ENCODE data around the gene HOXB2.

Gene HOXB2

GRCh38 chr17:48588528-48588927, 43.6 kb upstream of the HOXB2 start:
- peak overlapping the region; percentile 89 for H3K4me3 ChIP-seq (ENCODE audit: low read length, poor library complexity, severe bottlenecking)
- H3F3A ChIP-seq (ENCODE audit: low read depth): peaks cover 3% of the 10 kb centered on the region; the same call in 1 of the 2 replicates
- no peak overlapping the region for H2AFZ ChIP-seq (ENCODE audit: low read length)
- peaks cover 94% of the 10 kb centered on the region for H4K20me1 ChIP-seq (ENCODE audit: insufficient read depth, low read length, poor library complexity, severe bottlenecking)
- peaks cover 41% of the 10 kb centered on the region for H3K27me3 ChIP-seq (ENCODE audit: insufficient read depth, low read length, poor library complexity, severe bottlenecking)
- peaks cover 49% of the 10 kb centered on the region for H3K4me1 ChIP-seq (ENCODE audit: insufficient read depth, low read length, poor library complexity, severe bottlenecking)
- TF ChIP-seq, protein P1, sequence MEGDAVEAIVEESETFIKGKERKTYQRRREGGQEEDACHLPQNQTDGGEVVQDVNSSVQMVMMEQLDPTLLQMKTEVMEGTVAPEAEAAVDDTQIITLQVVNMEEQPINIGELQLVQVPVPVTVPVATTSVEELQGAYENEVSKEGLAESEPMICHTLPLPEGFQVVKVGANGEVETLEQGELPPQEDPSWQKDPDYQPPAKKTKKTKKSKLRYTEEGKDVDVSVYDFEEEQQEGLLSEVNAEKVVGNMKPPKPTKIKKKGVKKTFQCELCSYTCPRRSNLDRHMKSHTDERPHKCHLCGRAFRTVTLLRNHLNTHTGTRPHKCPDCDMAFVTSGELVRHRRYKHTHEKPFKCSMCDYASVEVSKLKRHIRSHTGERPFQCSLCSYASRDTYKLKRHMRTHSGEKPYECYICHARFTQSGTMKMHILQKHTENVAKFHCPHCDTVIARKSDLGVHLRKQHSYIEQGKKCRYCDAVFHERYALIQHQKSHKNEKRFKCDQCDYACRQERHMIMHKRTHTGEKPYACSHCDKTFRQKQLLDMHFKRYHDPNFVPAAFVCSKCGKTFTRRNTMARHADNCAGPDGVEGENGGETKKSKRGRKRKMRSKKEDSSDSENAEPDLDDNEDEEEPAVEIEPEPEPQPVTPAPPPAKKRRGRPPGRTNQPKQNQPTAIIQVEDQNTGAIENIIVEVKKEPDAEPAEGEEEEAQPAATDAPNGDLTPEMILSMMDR (conservative IDR thresholded peaks at IDR 0.05; ENCODE audit: low read length): no peak
- TF ChIP-seq EZH2phosphoT487 (IDR thresholded peaks at IDR 0.05; ENCODE audit: borderline replicate concordance): no peak
- H3K9me2 ChIP-seq (replicated peaks; ENCODE audit: low read depth, low read length): no peaks in the 10 kb centered on the region
- no peaks in the 10 kb centered on the region for H3K9me3 ChIP-seq (ENCODE audit: insufficient read depth, low read depth, low read length)
- H3K79me2 ChIP-seq (ENCODE audit: insufficient read depth, low read length): peaks cover 100% of the 10 kb centered on the region
- peak overlapping the region; percentile 100 for H3K9ac ChIP-seq (ENCODE audit: low read depth, low read length, poor library complexity, severe bottlenecking)
- peaks cover 30% of the 10 kb centered on the region for H3K36me3 ChIP-seq (ENCODE audit: insufficient read depth, low read length)
- H3K4me2 ChIP-seq (ENCODE audit: low read depth, low read length, poor library complexity, severe bottlenecking): peak overlapping the region; percentile 98

DNA sequence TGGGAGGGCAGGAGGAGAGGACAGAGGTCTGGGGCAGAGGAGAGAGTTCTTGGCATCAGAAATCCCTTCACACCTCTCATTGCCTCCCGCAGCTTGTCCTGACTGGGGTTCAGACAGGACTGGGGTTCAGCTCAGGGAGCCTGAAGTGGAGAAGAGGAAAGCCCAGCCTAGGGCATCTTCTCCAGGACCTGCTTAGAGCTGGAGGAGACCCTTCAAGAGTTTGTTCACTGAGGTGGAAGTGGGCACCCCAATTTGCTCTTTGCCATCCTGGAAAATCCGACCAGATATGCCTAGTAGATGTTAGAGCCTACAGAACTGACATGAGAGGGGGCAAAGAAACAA, 43.1 kb upstream of the HOXB2 start:
- TF ChIP-seq, protein P1 (conservative IDR thresholded peaks at IDR 0.05; ENCODE audit: low read length): no peak
- TF ChIP-seq EZH2phosphoT487 (IDR thresholded peaks at IDR 0.05; ENCODE audit: borderline replicate concordance): no peak
- H3K79me2 ChIP-seq (ENCODE audit: insufficient read depth, low read length): peaks cover 100% of the 10 kb centered on the region
- H3K9me3 ChIP-seq (ENCODE audit: insufficient read depth, low read depth, low read length): no peaks in the 10 kb centered on the region
- H3K36me3 ChIP-seq (ENCODE audit: insufficient read depth, low read length): peaks cover 35% of the 10 kb centered on the region
- peak overlapping the region; percentile 89 for H3K4me3 ChIP-seq (ENCODE audit: low read length, poor library complexity, severe bottlenecking)
- H4K20me1 ChIP-seq (ENCODE audit: insufficient read depth, low read length, poor library complexity, severe bottlenecking): peaks cover 94% of the 10 kb centered on the region
- H3K9me2 ChIP-seq (replicated peaks; ENCODE audit: low read depth, low read length): no peaks in the 10 kb centered on the region
- H3F3A ChIP-seq (ENCODE audit: low read depth): no peaks in the 10 kb centered on the region
- peak overlapping the region; percentile 100 for H3K9ac ChIP-seq (ENCODE audit: low read depth, low read length, poor library complexity, severe bottlenecking)
- H3K4me1 ChIP-seq (ENCODE audit: insufficient read depth, low read length, poor library complexity, severe bottlenecking): peaks cover 54% of the 10 kb centered on the region
- H2AFZ ChIP-seq (ENCODE audit: low read length): no peak overlapping the region
- peaks cover 43% of the 10 kb centered on the region for H3K27me3 ChIP-seq (ENCODE audit: insufficient read depth, low read length, poor library complexity, severe bottlenecking)
- peak overlapping the region; percentile 98 for H3K4me2 ChIP-seq (ENCODE audit: low read depth, low read length, poor library complexity, severe bottlenecking)

- TF ChIP-seq, protein P1 (conservative IDR thresholded peaks at IDR 0.05; ENCODE audit: low read length): no peak
- TF ChIP-seq EZH2phosphoT487 (IDR thresholded peaks at IDR 0.05; ENCODE audit: borderline replicate concordance): no peak
- Histone ChIP-seq H3K79me2 (ENCODE audit: insufficient read depth, low read length) (peaks cover 100% of the 10 kb centered on the region), H2AFZ (ENCODE audit: low read length) (no peak overlapping the region), H3K4me1 (ENCODE audit: insufficient read depth, low read length, poor library complexity, severe bottlenecking) (peaks cover 56% of the 10 kb centered on the region), H4K20me1 (ENCODE audit: insufficient read depth, low read length, poor library complexity, severe bottlenecking) (peaks cover 94% of the 10 kb centered on the region), H3F3A (ENCODE audit: low read depth) (no peaks in the 10 kb centered on the region), H3K4me3 (ENCODE audit: low read length, poor library complexity, severe bottlenecking) (peak overlapping the region; percentile 89), H3K36me3 (ENCODE audit: insufficient read depth, low read length) (peaks cover 39% of the 10 kb centered on the region), H3K4me2 (ENCODE audit: low read depth, low read length, poor library complexity, severe bottlenecking) (peak overlapping the region; percentile 98), H3K9me2 (replicated peaks; ENCODE audit: low read depth, low read length) (no peaks in the 10 kb centered on the region), H3K9me3 (ENCODE audit: insufficient read depth, low read depth, low read length) (no peaks in the 10 kb centered on the region), H3K27me3 (ENCODE audit: insufficient read depth, low read length, poor library complexity, severe bottlenecking) (peaks cover 43% of the 10 kb centered on the region), H3K9ac (ENCODE audit: low read depth, low read length, poor library complexity, severe bottlenecking) (peak overlapping the region; percentile 100)
Observed at GRCh38 chr17:48587276-48588073, 42.6 kb upstream of the HOXB2 start.
